Gastroesophageal sphincter (tissue), 3 donors: ENCODE data around the gene NUDT8.
"Not testable (repeated sequence)": the region's sequence is repeated elsewhere in the genome, so short reads cannot be mapped to it uniquely, and the experiment has no call there.

Source experiments
- CTCF ChIP-seq, 4 experiments: fragments of 200-600 bp in 2 of 4; fragments of 450-650 bp in 2 of 4; sonication (generic) in 1 of 4; IDR thresholded peaks; one replicate each; pipeline ENCODE4 v1.5.1; 2017 to 2019; ENCODE audit warnings: antibody characterized with exemption in 4 of 4, mild to moderate bottlenecking in 2 of 4, moderate library complexity in 2 of 4
- POLR2A ChIP-seq, 2 donors: fragments of 450-650 bp; IDR thresholded peaks; one replicate each; pipeline ENCODE4 v1.6.1; 2017; ENCODE audit warnings: antibody characterized with exemption in 2 of 2, mild to moderate bottlenecking in 2 of 2, moderate library complexity in 1 of 2

DNA sequence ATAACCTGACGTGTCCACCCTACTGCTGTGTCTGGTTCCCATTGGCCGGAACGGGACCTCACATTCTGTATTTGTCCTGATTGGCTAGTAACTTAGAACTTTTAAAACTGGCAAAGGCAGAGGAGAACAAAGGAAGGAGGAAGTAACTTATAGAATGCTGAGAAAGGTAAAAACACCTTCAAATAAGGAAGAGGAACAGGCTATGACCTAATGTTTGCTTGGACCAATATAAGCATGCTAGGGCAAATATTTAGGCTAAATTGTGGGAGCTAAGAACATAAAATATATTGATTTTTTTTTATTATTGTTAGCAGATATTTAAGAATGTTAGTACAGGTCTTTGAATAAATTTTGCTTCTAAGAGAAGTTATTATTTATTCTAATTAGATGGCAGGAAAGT, 7.7 kb upstream of the NUDT8 start:
- not testable (repeated sequence) for TF ChIP-seq CTCF, POLR2A (IDR thresholded peaks at IDR 0.05)
